Osteoblast (primary cell): ENCODE measurements around the gene TMA16. TPM values are rescaled to one million over a fixed set of nuclear protein-coding genes. Genes with fewer than 3 reads are reported as not detected.

ENCODE experiments used
- DNase-seq: peaks from one replicate; pipeline ENCODE4 v3.0.0; 2011; ENCODE audit warnings: low spot score, mixed read lengths; ENCODE audit not compliant: insufficient read length; ENCODE audit errors: missing footprints
- H2AFZ ChIP-seq: 2 replicates; pipeline ENCODE4 v1.6.0; 2011; ENCODE audit warnings: mild to moderate bottlenecking, low read length
- H3K27ac ChIP-seq: 2 replicates; pipeline ENCODE4 v1.5.1; 2011; ENCODE audit warnings: mild to moderate bottlenecking, low read depth, low read length, moderate library complexity
- H3K27me3 ChIP-seq: 2 replicates; pipeline ENCODE4 v1.6.0; 2012; ENCODE audit warnings: mild to moderate bottlenecking, control low read depth, inconsistent platforms, low read length, moderate library complexity; ENCODE audit not compliant: insufficient read depth
- H3K36me3 ChIP-seq: 2 replicates; pipeline ENCODE4 v1.5.1; 2011; ENCODE audit warnings: mild to moderate bottlenecking, low read length, control low read depth, moderate library complexity; ENCODE audit not compliant: insufficient read depth
- H3K4me1 ChIP-seq: 2 replicates; pipeline ENCODE4 v1.5.1; 2011; ENCODE audit warnings: mild to moderate bottlenecking, low read length, control low read depth, moderate library complexity; ENCODE audit not compliant: insufficient read depth
- H3K4me2 ChIP-seq: 2 replicates; pipeline ENCODE4 v1.6.0; 2011; ENCODE audit warnings: mild to moderate bottlenecking, low read length; ENCODE audit not compliant: insufficient read depth
- H3K4me3 ChIP-seq: fragments of 200-600 bp; sonication (generic); 3 replicates; pipeline ENCODE4 v1.5.1; 2012; ENCODE audit warnings: mild to moderate bottlenecking, low read length, inconsistent platforms; ENCODE audit not compliant: insufficient read depth
- H3K79me2 ChIP-seq: 2 replicates; pipeline ENCODE4 v1.6.0; 2012; ENCODE audit warnings: mild to moderate bottlenecking, low read length, control low read depth, inconsistent platforms; ENCODE audit not compliant: insufficient read depth
- H3K9me3 ChIP-seq: 2 replicates; pipeline ENCODE4 v1.5.1; 2011; ENCODE audit warnings: low read depth, low read length, control low read depth
- H4K20me1 ChIP-seq: 2 replicates; pipeline ENCODE4 v1.6.0; 2012; ENCODE audit warnings: mild to moderate bottlenecking, low read length, control low read depth; ENCODE audit not compliant: insufficient read depth
- CTCF ChIP-seq: IDR thresholded peaks from 2 replicates; pipeline ENCODE4 v1.5.1; 2011; ENCODE audit warnings: mild to moderate bottlenecking, low read depth, low read length, moderate library complexity; ENCODE audit errors: extremely low read depth
- total RNA-seq: library from RNA; depleted of rRNA; stranded (reverse); fragments of >200 nt; gene quantifications from 2 replicates; pipeline ENCODE4 v1.2.3, GENCODE V29; 2012

The TMA16 gene
- total RNA-seq, 1 donor = 22.8 TPM

GRCh38 chr4:163484906-163485305, 9.6 kb upstream of the TMA16 start:
- peak; percentile 59 for DNase-seq
- no peak overlapping the region for H3K4me3 ChIP-seq
- peaks cover 12% of the 10 kb centered on the region for H3K27me3 ChIP-seq
- TF ChIP-seq CTCF = peak; percentile 56
- H3K4me1 ChIP-seq = no peaks in the 10 kb centered on the region
- no peak overlapping the region for H3K4me2 ChIP-seq
- no peaks in the 10 kb centered on the region for H4K20me1 ChIP-seq
- no peak overlapping the region for H3K27ac ChIP-seq
- no peaks in the 10 kb centered on the region for H3K9me3 ChIP-seq
- no peaks in the 10 kb centered on the region for H3K36me3 ChIP-seq
- H3K79me2 ChIP-seq = no peaks in the 10 kb centered on the region
- no peak overlapping the region for H2AFZ ChIP-seq

- no peaks in the 10 kb centered on the region for H3K9me3 ChIP-seq
These were observed 8.9 kb upstream of the TMA16 start for GRCh38 chr4:163485589-163485988.

GRCh38 chr4:163486321-163486720, 8.2 kb upstream of the TMA16 start:
- H3K4me3 ChIP-seq = no peak overlapping the region
- no peaks in the 10 kb centered on the region for H3K9me3 ChIP-seq
- H3K4me2 ChIP-seq = no peak overlapping the region
- H3K4me1 ChIP-seq = no peaks in the 10 kb centered on the region
- no peaks in the 10 kb centered on the region for H3K79me2 ChIP-seq
- no peaks in the 10 kb centered on the region for H4K20me1 ChIP-seq
- H2AFZ ChIP-seq = no peak overlapping the region
- H3K27me3 ChIP-seq = peaks cover 9% of the 10 kb centered on the region
- no peak overlapping the region for H3K27ac ChIP-seq
- no peak for DNase-seq
- no peak for TF ChIP-seq CTCF
- no peaks in the 10 kb centered on the region for H3K36me3 ChIP-seq

More at GRCh38 chr4:163485589-163485988, 8.9 kb upstream of the TMA16 start:
- Histone ChIP-seq H3K27me3 (peaks cover 12% of the 10 kb centered on the region), H3K27ac (no peak overlapping the region), H2AFZ (no peak overlapping the region), H3K4me1 (no peaks in the 10 kb centered on the region), H3K36me3 (no peaks in the 10 kb centered on the region), H3K4me2 (no peak overlapping the region), H3K79me2 (no peaks in the 10 kb centered on the region), H3K4me3 (no peak overlapping the region), H4K20me1 (no peaks in the 10 kb centered on the region)
- DNase-seq = no peak
- no peak for TF ChIP-seq CTCF

- H3K9me3 ChIP-seq = no peaks in the 10 kb centered on the region
- TF ChIP-seq CTCF = no peak
- H3K27ac ChIP-seq = no peak overlapping the region
- no peak overlapping the region for H3K4me3 ChIP-seq
- no peak overlapping the region for H2AFZ ChIP-seq
- peaks cover 2% of the 10 kb centered on the region for H3K4me1 ChIP-seq
- H3K4me2 ChIP-seq = no peak overlapping the region
- no peak for DNase-seq
- H4K20me1 ChIP-seq = no peaks in the 10 kb centered on the region
- peaks cover 6% of the 10 kb centered on the region for H3K27me3 ChIP-seq
- H3K79me2 ChIP-seq = peaks cover 4% of the 10 kb centered on the region
- H3K36me3 ChIP-seq = no peaks in the 10 kb centered on the region
These were observed 4.6 kb upstream of the TMA16 start for GRCh38 chr4:163489929-163490328.
